Ectodermal cell (in vitro differentiated cells): ENCODE results near the gene LETM1.

Source experiments
- H3K27ac ChIP-seq: 2 replicates; pipeline ENCODE4 v1.7.0; 2013; ENCODE audit warnings: mild to moderate bottlenecking, low read depth, low read length; ENCODE audit not compliant: insufficient read depth, poor library complexity, severe bottlenecking
- H3K27me3 ChIP-seq: 2 replicates; pipeline ENCODE4 v1.7.0; 2013; ENCODE audit warnings: mild to moderate bottlenecking, low read length; ENCODE audit not compliant: insufficient read depth, control insufficient read depth, poor library complexity, severe bottlenecking
- H3K36me3 ChIP-seq: one replicate; pipeline ENCODE4 v1.7.0; 2013; ENCODE audit warnings: low read length; ENCODE audit not compliant: control insufficient read depth, insufficient read depth
- H3K4me1 ChIP-seq: one replicate; pipeline ENCODE4 v1.7.0; 2013; ENCODE audit warnings: low read length; ENCODE audit not compliant: control insufficient read depth, insufficient read depth
- H3K4me3 ChIP-seq: 2 replicates; pipeline ENCODE4 v1.7.0; 2013; ENCODE audit warnings: low read depth, low read length, control low read depth; ENCODE audit not compliant: insufficient read depth
- H3K9me3 ChIP-seq: 2 replicates; pipeline ENCODE4 v1.7.0; 2013; ENCODE audit warnings: mild to moderate bottlenecking, low read length, moderate library complexity; ENCODE audit not compliant: control insufficient read depth
- WGBS, 2 experiments: methylation state at CpG; one replicate each; pipeline ENCODE4 v1.1.7; 2013; ENCODE audit warnings: missing lambda C conversion rate in 2 of 2; 5-methylcytosine and 5-hydroxymethylcytosine counted together

LETM1 gene

DNA sequence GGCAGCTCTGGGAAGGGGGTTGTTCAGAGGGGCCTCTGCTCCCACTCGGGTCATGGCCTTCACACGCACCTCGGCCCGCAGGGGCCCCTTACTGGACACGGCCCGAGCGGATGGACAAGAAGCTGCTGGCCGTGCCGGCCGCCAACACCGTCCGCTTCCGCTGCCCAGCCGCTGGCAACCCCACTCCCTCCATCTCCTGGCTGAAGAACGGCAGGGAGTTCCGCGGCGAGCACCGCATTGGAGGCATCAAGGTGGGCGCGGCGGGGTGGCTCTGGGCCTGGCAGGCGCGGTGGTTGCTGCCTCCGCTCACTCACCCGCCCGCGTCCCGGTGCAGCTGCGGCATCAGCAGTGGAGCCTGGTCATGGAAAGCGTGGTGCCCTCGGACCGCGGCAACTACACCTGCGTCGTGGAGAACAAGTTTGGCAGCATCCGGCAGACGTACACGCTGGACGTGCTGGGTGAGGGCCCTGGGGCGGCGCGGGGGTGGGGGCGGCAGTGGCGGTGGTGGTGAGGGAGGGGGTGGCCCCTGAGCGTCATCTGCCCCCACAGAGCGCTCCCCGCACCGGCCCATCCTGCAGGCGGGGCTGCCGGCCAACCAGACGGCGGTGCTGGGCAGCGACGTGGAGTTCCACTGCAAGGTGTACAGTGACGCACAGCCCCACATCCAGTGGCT is 54.5 kb downstream of the LETM1 start:
- H3K9me3 ChIP-seq, result no peaks in the 10 kb centered on the region
- no peaks in the 10 kb centered on the region for H3K27me3 ChIP-seq
- H3K27ac ChIP-seq, result no peak overlapping the region
- peaks cover 28% of the 10 kb centered on the region for H3K36me3 ChIP-seq
- H3K4me3 ChIP-seq, result no peak overlapping the region
- 96 to 97% methylated on average over 56 of the region's 56 CpGs for WGBS, 2 experiments
- H3K4me1 ChIP-seq, result peaks cover 11% of the 10 kb centered on the region

DNA sequence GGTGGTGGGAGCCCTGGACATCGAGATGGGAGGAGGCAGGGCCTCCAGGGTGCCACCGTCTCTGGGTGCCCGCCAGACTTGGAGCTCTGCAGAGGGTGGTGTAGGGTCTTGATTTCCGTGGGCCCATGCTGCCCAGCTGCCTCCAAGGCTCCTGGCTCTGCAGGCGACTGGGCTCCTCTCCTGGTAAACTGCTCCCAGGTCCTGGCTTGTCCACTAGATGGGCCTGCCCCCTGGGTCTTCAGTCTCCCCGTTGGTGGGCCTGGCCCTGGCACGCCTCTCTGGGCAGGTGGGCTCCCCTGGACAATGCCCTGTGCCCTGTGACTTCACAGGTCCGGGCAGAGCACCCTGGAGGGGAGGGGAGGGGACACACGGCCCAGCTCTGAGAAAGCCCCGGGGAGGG is 55.2 kb downstream of the LETM1 start:
- no peak overlapping the region for H3K4me3 ChIP-seq
- peaks cover 1% of the 10 kb centered on the region for H3K27me3 ChIP-seq
- no peaks in the 10 kb centered on the region for H3K9me3 ChIP-seq
- WGBS, 2 experiments, result 92% methylated on average over 10 of the region's 10 CpGs
- peaks cover 17% of the 10 kb centered on the region for H3K4me1 ChIP-seq
- H3K36me3 ChIP-seq, result peaks cover 28% of the 10 kb centered on the region
- H3K27ac ChIP-seq, result no peak overlapping the region

DNA sequence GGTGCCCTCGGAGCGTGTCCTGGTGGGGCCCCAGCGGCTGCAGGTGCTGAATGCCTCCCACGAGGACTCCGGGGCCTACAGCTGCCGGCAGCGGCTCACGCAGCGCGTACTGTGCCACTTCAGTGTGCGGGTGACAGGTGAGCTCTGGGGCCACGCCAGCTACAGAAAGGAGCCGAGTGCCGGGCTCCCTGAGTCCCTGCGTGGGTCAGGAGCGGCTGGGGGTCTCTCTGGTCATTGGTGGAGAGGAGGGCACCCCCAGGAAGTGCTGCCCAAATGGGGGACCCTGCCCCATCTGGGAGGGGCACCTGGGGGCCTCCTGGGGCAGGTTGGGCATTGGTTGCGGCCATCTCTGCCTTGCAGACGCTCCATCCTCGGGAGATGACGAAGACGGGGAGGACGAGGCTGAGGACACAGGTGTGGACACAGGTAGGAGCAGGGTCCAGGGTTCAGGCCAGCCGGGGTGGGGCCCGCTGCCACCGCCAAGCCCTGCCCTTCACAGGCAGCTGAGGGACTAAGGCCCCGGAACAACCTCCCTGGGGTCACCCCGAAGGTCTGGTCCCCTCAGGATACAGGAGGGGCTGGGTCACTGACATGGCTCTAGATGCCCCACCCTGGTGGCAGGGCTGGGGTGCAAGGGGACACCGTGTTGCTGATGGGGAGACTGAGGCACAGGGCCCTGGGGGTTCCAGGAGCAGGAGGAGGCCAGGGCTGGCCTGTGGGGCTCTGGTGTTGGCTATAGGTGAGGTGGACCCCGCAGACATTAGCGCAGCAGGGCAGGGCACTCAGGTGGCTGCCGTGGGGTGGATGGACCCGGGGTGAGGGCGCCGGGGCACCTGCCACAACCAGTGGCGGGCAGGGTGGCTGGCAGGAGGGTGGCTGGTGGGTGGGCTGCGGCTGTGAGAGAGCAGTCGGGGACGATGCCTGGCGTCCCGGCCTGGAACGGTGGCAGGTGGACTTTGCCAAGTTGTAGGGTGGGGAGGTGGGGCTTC is 56.3 kb downstream of the LETM1 start:
- Histone ChIP-seq H3K9me3 (no peaks in the 10 kb centered on the region), H3K27ac (no peak overlapping the region), H3K4me1 (peaks cover 22% of the 10 kb centered on the region), H3K4me3 (no peak overlapping the region), H3K27me3 (peaks cover 10% of the 10 kb centered on the region), H3K36me3 (peaks cover 24% of the 10 kb centered on the region)
- 96 to 97% methylated on average over 41 of the region's 41 CpGs for WGBS, 2 experiments

DNA sequence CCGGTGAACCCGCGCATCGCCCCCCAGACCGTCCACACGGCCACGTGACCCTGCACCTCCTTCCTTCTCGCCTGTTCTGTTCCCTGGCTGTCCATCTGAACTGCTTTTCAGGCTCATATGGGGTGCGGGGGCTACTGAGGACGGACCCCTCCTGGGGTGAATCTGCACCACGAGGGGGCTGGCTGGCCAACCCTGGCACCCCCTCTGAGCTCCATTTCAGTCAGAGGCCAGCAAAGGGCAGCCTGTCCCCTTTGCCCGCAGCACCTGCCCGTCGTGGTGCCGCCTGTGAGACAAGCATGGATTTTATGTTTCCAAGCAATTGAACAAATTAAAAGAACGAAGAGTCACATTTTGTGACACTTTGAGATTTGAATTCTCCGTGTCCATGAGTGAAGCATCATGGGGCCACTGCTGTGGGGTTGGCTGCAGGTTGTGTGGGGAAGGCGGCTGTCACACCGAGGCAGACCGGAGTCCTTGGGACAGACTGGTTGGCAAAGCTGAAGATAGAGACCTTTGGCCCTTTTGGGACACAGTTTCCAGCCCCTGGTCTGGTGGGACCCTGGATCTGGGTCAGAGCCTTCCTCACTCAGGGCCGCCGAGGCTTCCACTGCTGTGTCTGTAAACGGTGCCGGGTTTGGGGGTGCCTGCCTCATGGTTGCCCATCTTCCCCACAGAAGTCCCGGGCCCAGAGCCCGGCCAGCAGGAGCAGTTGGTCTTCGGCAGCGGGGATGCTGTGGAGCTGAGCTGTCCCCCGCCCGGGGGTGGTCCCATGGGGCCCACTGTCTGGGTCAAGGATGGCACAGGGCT is 57.2 kb downstream of the LETM1 start:
- Histone ChIP-seq H3K4me1 (peaks cover 22% of the 10 kb centered on the region), H3K27ac (no peak overlapping the region), H3K27me3 (peaks cover 19% of the 10 kb centered on the region), H3K4me3 (no peak overlapping the region), H3K9me3 (no peaks in the 10 kb centered on the region), H3K36me3 (peaks cover 16% of the 10 kb centered on the region)
- WGBS, 2 experiments, result 94% methylated on average over 30 of the region's 30 CpGs

DNA sequence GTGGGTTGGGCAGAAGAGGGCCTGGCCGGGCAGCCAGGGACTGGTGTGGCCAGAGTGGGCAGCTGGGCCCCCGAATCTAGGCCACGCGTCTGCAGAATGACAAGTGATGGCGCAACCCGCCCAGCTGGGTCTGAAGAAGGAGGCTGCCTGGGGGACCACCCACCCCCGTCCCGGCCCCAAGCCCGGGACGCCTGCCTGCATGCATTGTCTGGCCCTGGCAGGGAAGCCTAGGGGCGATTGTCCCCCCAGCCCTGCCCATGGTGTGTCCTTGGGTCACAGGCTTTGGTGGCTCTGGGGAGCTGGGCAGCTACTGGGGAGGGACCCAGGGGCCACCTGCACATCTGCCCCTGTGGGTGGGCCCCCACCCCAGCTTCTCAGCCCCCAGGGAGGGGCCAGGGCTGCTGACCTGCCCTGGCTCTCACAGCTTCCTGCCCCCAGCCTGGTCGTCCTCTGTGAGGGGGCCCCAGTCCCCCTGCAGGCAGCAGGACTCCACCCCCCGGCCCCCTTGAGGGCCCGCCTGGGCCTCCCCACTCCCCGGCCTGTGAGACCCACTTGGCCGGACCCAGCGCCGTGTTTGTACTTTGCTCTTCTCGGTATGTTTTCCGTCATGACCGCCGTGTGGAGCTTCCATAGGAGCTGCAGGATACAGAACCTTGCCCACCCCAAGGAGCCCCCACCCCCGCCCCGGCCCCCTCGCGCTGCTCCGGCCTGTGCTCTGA is 57.9 kb downstream of the LETM1 start:
- no peak overlapping the region for H3K27ac ChIP-seq
- peaks cover 20% of the 10 kb centered on the region for H3K27me3 ChIP-seq
- no peaks in the 10 kb centered on the region for H3K9me3 ChIP-seq
- H3K36me3 ChIP-seq, result peaks cover 14% of the 10 kb centered on the region
- H3K4me3 ChIP-seq, result no peak overlapping the region
- WGBS, 2 experiments, result 89% methylated on average over 27 of the region's 27 CpGs
- H3K4me1 ChIP-seq, result peaks cover 22% of the 10 kb centered on the region

DNA sequence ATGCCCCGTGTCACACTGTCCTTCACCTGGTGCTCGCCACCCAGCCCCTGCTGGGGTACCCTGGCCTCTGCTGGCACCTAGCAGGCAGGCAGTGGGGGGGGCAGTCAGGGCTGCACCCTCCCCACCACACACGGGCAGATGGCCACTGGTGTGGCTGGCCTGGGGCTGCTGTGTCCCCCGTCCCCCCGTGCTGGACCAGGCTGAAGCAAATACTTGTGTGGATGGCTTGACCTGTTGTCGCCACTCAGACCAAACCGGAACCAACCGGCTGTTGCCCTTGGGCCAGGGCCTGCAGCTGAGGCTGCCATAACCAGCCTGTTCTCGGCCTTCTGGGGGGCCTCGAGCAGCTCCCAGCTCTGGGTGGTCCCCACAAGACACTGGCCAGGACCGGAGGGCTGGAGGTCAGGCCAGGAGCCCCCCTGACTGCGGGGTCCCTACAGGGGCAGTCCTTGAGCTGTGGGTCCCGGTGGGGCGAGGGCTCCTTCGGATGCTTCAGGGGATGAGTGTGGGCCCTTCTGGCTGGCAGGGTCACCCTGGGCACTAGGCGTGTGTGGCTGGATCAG is 58.6 kb downstream of the LETM1 start:
- Histone ChIP-seq H3K27me3 (peaks cover 24% of the 10 kb centered on the region), H3K9me3 (no peaks in the 10 kb centered on the region), H3K36me3 (peaks cover 14% of the 10 kb centered on the region), H3K27ac (no peak overlapping the region), H3K4me3 (no peak overlapping the region), H3K4me1 (peaks cover 26% of the 10 kb centered on the region)
- WGBS, 2 experiments, result 93% methylated on average over 16 of the region's 16 CpGs

DNA sequence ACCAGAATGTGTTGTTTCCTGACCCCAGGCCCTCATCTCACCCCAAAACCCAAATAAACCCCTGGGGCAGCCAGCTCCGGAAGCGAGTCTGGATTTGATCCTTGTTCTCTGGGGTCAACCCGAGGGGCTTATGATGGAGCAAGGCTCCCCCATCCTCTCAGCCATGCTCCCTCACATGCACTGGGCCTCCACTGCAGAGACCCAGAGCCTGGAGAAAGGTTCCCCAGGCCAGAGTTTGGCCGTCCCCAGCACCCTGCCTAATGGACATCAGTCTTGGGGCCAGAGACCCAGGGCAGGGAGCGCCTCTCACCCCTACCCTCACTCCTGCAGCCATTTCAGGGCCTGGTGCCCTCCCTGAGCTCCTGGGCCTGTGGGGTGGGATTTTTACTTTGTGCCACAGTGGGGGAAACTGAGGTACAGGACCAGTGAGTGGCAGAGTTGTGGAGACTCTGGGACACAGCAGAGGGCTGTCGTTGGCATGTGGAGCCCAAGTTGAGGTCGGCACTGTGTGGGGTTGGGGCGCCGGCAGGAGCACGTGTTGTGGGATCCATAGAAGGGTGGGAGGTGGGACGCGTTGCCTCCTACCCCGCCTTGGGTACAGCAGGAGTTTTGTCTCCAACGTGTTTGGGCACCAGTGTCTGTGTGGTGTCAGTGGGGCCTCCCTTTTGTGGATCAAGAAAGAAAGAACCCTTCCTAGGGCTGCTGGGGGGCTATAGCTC is 59.3 kb downstream of the LETM1 start:
- WGBS, 2 experiments, result 92 to 93% methylated on average over 14 of the region's 14 CpGs
- Histone ChIP-seq H3K9me3 (no peaks in the 10 kb centered on the region), H3K4me3 (no peak overlapping the region), H3K36me3 (peaks cover 10% of the 10 kb centered on the region), H3K27ac (no peak overlapping the region), H3K27me3 (peaks cover 28% of the 10 kb centered on the region), H3K4me1 (peaks cover 28% of the 10 kb centered on the region)

DNA sequence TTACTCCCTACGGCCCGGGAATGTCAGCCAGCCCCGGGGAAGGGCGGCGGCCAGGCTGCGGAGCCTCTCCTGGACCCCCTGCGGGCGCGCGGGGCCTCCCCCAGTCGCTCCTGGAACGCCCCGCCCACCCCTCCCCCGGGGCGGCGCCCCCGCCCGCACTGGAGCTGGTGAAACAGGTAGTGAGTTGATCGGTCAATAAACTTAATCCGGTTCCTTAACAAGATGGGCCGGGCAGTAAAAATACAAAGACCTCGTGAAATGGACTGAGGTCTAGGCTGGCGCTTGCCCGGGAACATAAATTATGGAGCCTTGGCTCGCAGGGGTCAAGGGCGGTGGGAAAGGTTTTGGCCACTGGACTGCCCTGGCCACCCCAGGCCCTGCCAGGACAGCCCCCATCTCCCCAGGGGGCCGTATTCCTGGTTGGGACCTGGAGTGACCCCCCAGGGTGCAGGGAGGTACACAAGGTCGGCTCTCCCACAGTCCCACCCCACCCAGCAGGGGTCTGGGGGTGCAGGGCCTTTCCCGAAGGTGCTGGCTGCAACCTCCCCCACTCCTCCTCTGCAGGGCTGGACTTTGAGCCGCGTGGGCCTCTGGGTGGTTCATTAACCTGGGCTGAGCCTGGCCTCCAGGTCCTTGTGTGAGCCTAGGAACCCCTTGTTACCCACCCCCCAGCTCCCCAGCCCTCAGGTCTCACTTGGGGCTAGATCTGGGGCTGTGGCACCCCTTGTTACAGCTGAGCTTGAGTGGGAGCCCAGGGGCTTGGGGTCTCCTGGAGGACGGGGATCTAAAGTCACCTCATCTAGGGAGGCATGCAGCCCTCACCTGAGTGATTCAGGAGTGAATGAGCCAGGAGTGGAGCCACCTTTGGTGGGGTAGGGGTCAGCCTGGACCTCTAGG is 60.4 kb downstream of the LETM1 start:
- H3K4me1 ChIP-seq, result peaks cover 28% of the 10 kb centered on the region
- no peaks in the 10 kb centered on the region for H3K9me3 ChIP-seq
- H3K27me3 ChIP-seq, result peaks cover 32% of the 10 kb centered on the region
- H3K36me3 ChIP-seq, result peaks cover 4% of the 10 kb centered on the region
- H3K27ac ChIP-seq, result no peak overlapping the region
- WGBS, 2 experiments, result 23 to 24% methylated on average over 32 of the region's 32 CpGs
- peak overlapping the region; percentile 63 for H3K4me3 ChIP-seq
